Colon (tissue), 2 donors: ENCODE measurements around the gene PTPRN2.
"Not testable (repeated sequence)": the region's sequence is repeated elsewhere in the genome, so short reads cannot be mapped to it uniquely, and the experiment has no call there.

Experiments
- FAIRE-seq: peaks from 2 replicates; lab custom pipeline; 2012; peaks lifted over from hg19 to GRCh38; lab: Jason Lieb, UNC
- donor health status: control.
- donor health status: control.

PTPRN2 gene

DNA sequence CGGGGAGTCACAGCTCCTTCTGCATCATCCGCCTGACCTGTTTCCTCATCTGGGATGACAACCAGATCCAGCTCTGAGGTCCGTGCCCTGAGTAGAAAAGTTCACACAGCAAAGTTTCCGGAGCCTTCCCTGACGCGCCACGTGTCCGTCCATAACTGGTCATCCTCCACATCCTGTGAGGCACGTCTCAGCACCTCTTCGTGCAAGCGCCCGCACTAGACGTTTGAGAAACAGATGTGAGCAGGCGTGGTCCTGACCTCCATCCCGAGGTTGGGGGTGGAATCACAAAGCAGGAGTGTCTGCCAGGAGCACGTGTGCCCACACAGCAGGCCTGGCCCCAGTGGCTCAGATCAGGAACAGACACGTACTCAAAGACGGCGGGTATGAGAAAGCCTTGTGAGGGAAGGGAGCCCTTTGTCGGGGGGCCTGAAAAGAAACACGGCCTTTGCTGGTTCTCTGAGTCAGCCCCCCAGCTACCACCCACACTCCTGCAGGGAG, 730.0 kb downstream of the PTPRN2 start:
- FAIRE-seq = no peak

DNA sequence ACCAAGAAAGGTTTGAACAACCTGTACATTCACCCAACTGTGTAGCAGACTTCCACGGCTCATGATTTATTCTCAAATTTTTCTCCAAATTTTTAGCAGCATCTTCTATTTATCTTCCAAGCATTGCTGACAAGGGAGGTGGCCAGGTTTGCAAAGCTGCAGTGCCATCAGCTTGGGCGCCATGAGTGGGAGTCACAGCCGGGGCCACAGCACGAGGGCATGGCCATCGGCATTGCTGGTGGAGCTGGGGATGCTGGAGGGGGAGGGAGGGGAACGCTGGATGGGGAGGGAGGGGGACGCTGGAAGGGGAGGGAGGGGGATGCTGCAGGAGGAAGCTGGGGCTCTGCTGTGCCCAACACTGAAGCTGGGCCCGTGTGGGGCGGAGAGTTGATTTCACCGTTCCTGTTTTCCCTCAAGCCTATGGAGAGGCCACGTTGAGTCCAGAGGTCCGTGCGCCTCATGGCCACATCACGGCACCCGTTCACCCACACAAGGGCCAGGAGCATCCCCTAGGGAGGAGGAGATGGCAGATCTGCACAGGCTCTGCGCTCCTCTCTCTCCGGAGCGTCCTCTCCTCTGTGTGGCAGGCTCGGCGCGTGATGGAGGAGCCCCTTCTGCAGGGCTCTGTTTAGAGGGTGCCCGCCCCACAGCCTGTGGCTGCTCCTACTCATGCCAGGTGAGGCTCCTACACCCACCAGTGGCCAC, 730.6 kb downstream of the PTPRN2 start:
- no peak for FAIRE-seq

DNA sequence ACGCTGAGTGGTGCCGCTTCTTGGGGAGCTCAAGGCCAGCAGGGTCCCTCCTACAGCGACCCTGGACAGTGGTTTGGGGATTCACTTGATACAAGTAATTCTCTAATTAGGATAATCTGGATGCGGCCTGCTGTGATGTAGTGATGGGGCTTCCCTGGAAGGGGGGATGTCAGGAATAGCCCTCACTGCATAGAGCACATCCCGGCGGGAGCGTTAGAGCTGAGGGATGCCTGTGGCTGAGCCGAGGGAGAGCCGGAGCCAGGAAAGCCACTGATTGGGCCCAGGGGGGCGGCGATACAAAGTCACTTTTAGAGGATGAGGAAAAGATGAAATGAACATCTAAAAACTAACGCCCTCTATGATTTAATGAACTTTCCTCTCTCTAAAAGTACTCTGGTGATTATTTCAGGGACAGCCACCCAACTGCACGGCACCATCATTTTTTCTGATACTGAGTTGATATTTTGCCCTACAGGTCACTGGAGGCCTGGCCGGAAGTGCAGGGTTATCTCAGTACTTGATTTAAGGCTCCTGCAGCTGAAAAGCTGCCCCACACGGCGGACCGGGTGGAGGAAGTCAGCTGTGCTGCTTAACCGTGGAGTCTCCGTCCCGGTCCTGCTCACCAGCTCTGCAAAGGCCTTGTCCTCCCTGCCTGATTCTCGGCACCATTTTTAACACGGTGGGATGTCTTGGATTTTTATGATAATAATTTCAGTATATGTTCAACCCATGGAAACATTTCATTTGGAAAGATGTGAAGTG, 732.0 kb downstream of the PTPRN2 start:
- no peak for FAIRE-seq

DNA sequence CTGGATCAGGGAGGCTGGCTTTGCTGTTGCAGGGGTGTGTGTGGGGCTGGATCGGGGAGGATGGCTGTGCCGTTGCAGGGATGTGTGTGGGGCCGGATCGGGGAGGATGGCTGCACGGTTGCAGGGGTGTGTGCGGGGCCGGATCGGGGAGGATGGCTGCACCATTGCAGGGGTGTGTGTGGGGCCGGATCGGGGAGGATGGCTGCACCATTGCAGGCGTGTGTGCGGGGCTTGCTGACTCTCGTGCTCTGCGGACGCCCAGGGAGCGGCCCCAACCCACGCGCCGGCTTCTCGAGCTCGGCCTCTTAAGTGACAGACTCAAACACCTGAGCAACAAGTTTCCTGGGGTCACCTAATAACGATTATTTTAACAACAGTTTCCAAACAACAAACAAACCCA, 732.6 kb downstream of the PTPRN2 start:
- no peak for FAIRE-seq

DNA sequence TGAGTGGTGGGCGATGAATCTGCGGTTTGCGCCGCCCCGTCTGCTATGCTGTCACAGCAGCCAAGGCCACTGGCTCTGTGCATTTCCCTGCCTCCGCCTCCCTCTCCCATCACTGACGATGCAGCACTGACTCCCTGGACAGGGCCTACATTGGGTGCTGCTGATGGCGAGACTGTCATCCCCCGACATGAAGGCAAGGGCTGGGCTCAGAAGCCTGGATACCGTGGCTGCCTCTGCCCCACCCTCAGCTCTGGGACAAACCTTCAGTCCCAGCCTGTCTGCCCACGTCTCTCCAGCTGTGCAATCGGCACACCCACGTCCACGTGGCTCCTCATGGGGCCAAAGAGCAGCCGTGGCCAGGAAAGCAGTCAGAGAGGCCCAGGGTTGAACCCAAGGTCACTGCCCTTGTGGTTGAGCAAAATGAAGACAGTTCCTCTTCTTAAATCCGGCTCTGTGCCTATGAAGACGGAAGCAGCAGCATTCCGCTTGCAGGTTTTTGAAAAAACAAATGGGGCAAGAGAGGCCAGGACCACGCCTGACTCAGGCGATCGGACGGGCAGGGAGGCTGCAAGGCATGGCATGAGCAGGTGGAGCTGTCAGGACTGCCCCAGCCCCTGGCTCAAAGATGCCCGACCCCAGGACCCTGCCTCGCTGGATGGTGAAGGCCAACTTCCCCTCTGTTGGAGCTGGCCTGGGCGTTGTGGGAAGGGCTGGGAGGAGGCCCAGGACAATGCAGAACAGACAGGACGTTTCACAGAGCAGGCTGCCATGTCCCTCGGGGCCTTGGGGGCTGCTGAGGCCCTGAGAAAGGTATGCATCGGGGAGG, 733.3 kb downstream of the PTPRN2 start:
- no peak for FAIRE-seq

DNA sequence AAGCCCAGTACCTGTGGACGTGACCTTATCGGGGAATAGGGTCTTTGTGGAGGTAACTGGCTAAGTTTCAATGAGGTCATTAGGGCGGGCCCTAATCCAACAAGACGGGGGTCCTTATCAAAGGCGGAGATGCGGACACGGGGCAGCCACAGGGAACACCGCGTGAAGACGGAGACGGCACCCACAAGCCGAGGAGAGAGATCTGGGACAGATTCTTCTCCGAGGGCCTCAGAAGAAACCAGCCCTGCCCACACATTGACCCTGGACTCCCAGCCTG, 733.9 kb downstream of the PTPRN2 start:
- no peak for FAIRE-seq

DNA sequence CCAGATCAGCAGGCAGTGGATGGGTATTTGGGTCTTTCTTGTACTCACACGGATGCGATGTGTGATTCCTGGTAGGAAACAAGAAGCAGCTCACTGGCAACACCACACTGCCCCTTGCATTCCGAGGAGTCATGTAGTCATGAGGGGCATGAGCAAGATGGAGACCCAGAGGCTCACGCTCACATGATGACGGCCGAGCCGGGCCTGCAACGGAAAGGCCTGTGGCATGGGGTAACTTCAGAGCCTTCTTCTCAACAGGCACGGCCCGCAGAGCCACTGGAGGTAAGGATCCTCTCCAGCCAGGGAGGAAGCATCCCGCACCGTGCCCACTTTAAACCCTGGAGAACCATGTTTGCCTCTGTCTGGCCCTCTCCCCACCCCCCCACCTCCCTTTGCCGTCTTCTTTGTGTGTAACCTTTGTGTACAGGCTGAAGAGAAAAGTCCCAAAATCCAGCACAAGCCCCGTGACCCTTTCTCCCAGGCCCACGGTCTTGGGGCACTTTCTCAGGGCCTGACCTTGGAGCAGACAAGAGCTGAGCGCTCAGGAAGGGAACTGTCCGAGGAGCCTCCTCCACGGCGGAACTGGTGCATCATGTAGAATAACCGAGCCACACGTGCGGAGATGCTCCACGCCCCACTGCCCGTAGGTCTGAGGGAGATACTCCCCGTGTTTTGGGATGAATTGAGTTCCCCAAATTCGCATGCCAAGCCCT, 734.4 kb downstream of the PTPRN2 start:
- no peak for FAIRE-seq

DNA sequence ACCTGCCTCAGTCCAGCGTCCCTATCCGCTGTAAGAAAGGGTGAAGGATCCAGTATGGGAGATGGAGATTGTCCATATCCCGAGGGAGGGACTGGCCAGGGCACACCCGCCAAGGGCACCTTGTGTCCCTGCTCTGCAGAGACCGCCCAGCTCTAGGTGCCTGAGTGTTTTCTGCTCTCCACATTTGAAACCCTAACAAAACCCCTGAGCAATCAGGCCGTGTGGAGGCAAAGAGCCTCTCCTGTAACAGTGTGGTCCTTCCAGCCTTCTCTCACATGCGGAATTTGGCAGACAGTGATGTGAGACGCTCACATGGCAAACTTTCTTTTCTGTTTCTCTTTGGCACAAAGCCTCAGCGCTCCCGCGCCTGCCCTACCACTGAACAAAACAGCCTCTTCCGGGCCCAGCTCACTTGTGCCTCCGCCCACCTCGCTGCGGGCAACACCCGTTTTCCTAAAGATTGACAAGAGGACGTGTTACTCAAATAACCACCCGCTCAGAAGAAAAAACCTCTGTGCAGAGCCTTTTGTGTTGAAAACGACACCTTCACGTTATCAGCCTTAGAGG, 736.0 kb downstream of the PTPRN2 start:
- no peak for FAIRE-seq

DNA sequence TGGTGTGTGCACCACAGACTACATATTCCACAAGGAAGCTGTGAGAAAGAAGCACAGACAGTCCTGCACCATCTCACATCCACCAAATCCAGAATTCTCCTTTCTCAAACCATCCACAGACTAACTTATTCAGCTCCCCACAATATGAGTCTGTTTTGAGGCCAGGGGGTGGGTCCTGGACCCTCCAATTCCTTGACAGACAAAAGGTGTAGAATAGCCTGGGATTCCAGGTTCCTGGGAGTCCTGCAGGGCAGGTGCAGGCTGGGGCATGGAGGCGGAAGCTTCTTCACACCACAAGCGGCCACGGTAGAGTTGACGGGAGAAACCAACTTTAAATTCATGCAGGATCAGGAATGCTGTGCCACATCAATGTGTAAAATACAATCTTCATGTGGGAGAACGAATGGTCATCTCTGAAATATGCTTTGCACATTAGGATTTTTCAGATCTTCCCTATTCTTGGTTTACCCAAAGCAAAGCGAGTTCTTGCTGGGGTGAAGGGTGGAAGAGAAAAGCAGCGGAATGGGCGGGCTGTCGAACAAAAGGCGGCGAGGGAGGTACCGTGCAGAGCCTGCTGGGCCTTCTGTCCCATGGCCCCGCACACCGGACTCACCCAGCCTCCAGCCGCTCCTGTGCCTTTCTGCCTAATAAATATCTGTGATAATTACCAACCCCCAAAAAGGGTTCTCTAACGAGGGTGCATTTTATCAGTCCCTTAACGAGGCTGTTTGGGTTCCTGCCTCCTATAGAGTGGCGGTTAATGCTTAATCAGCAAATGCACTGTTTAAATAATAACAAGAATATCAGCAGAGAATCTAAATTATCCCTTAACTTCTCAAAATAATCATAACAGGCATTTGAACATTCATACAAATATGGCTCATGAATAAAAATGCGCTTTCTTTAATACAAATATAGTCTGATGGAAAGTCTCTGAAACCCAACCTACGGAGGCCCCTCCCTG, 736.9 kb downstream of the PTPRN2 start:
- no peak for FAIRE-seq

DNA sequence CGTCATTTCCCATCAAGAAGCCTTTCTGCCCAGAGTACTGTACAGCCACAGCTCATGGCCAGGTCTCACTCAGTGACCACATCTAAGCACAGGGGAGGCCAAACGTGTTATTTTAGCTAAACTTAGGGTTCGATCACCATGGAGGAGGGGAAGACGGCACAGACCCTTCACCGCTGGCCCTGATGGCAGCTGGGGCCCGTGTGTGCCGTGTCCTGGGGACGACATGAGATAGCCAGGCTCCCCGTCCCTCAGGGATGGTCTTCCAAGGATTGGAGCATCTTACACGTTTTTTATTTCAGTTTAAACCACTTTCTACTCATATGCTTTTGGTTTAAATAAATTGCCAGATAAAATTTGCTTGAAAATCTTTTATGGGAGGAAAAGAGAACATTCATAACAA, 737.9 kb downstream of the PTPRN2 start:
- no peak for FAIRE-seq

DNA sequence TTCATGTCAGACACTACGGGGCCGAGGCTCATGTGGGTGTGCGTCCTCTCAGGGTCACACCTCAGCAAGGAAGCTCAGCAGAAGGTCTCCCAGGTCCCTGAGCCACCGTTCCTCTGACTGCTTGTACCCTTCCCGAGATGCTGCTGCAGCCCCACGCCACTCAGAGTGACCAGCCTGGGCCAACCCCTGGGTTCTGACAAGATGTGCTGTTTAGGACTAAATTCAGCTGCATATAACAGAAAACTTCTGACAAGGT, 738.4 kb downstream of the PTPRN2 start:
- no peak for FAIRE-seq

DNA sequence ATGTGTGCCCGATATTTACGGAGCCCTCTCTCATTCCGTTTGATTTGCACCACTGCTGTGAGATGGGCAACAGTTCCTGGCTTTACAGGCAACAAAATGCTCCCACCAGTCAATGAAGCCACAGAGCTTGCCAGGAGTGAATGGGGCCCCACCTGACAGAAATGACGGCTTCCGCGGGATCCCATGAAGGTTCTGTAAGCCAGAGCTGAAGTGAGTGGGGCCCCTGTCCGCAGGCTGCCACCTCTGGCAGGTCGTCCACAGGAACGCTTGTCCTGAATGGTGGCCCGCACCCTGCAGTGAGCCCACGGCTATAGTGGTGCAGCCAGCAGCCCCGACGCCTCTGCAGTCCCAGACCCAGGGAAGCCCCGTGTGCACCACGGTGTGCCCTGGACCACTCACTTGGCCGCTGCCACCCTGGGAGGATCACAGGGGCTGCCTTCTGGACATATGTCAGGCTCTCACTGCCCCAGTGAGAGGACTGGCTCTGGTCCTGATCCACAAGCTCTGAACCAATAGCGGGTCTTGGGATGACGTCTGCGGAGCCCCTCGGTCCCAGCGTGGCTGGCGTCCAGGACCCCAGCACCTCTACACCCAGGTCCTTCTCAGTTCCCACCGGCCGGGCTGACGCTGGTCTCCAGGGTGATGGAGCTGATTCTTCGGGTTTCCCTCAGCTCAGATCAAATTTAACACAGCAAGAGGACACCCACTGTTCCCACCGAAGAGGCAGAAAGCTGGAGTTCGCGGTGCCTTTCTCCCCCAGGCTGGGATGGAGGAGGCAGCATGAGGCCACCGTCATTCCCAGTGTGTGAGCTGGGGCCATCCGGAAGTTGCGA, 738.9 kb downstream of the PTPRN2 start:
- no peak for FAIRE-seq

DNA sequence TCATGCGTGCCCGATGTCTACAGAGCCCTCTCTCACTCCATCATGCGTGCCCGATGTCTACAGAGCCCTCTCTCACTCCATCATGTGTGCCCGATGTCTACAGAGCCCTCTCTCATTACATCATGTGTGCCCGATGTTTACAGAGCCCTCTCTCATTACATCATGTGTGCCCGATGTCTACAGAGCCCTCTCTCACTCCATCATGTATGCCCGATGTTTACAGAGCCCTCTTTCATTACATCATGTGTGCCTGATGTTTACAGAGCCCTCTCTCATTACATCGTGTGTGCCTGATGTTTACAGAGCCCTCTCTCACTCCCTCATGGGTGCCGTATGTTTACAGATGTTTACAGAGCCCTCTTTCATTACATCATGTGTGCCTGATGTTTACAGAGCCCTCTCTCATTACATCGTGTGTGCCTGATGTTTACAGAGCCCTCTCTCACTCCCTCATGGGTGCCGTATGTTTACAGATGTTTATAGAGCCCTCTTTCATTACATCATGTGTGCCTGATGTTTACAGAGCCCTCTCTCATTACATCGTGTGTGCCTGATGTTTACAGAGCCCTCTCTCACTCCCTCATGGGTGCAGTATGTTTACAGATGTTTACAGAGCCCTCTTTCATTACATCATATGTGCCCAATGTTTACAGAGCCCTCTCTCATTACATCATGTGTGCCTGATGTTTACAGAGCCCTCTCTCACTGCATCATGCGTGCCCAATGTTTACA, 739.7 kb downstream of the PTPRN2 start:
- not testable (repeated sequence) for FAIRE-seq

DNA sequence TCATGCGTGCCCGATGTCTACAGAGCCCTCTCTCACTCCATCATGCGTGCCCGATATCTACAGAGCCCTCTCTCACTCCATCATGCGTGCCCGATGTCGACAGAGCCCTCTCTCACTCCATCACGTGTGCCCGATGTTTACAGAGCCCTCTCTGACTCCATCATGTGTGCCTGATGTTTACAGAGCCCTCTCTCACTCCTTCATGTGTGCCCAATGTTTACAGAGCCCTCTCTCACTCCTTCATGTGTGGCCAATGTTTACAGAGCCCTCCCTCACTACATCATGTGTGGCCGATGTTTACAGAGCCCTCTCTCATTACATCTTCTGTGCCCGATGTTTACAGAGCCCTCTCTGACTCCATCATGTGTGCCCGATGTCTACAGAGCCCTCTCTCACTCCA, 740.9 kb downstream of the PTPRN2 start:
- FAIRE-seq = not testable (repeated sequence)

DNA sequence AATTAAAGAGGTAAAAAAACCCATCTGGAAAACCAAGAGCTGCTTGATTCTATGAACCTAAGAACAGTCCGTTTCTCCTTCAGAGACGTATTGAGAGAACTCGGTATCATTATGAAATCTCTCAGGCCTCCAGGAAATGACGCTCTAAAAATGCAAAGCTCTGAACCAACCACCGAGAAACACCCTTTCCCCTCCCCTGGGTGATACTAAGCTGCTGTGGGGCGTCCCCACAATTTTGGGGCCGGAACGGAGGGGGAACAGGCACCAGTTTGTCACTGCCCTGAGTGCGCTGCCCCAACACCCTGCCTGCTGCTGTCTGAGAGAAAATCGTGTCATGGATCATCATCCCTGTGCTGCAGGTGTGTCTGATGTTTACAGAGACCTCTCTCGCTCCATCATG, 741.4 kb downstream of the PTPRN2 start:
- FAIRE-seq = no peak

DNA sequence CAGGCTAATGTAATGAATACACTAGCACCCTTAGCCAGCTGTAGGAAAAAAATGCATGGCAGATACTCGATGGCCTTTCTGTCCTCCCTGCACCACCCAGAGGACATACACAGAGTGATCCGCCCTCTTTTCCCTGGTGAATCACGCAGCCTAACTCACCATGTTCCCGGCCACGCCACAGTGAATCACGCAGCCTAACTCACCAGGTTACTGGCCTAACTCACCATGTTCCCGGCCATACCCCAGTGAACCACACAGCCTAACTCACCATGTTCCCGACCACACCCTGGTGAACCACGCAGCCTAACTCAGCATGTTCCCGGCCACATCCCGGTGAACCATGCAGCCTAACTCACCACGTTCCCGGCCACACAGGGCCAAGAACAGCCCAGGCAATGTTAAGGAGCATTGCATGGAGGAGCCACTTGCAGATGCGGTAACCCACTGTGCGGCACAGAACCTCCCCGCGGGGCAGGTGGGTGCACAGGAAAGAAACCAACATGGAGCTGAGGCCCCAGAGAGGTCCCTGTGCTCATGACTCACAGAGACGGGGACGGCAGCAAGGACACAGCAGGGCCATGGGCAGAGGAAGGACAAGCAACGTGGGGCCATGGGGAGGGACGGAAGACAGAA, 742.3 kb downstream of the PTPRN2 start:
- FAIRE-seq = no peak

DNA sequence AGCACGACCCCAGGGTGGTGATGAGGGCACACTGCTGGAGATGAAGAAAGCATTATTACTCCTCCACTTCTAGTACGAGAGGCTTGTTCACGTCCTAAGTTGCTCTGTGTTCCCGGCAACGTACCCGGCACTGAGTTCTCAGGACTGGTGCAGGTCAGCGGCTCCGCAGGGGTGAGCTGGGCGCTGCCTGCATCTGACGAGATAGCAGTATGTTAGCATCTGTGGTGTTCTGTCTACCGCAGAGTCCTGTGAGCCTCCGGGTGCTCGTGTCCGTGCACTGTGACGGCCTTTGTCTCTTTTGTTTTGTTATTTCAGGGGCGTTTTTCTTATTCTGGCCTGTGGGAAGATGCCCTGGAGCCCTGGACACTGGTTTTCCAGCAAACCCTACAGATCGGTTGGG, 743.0 kb downstream of the PTPRN2 start:
- FAIRE-seq = no peak

DNA sequence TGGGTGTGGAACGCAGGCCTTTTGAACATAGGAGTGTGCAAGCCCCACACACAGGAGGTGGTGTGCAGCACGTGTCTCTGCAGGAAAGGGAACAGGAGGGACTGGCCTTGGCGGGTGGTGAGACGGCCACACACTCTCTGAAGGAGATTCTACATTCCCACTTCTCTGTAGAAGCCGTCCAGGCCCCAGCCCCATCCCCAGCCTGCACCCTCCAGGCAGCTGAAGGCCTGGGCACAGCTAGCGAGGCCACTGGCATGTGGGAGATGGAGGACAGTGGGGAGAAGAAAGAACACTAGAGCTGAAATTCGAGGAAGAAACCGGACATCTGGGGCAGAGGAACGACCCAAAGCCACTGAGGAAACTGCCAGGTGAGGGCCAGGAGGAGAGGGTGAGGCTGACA, 743.5 kb downstream of the PTPRN2 start:
- FAIRE-seq = no peak
